HG02571 (cell line): ENCODE results near the gene GSTA1.
"Not testable (repeated sequence)": the region's sequence is repeated elsewhere in the genome, so short reads cannot be mapped to it uniquely, and the experiment has no call there.

Experiments
- ATAC-seq: cut with Tn5 transposase; IDR thresholded peaks from one replicate; pipeline ENCODE4 v1.9.1; 2021; ENCODE audit warnings: mild to moderate bottlenecking, moderate library complexity; ENCODE audit not compliant: unreplicated experiment

The GSTA1 gene

DNA sequence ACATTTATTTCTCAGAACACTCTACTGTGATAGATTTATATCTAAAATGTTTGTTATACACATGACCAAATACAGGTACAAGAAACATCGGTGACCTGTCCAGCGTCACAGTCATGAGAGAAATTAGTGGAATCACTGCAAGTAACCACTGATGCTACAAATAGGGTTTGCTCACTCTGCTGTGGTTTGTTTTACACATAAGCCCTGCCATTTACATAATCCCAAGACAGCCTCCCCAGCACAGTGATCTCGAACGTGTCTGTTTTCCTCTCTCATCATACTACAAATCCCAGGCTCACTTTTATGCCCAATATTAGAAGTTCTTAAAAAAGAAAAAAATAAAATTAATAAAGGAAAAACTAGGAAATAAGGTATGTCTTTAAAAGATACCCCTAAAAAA, 6.2 kb upstream of the GSTA1 start:
- ATAC-seq, result not testable (repeated sequence)

DNA sequence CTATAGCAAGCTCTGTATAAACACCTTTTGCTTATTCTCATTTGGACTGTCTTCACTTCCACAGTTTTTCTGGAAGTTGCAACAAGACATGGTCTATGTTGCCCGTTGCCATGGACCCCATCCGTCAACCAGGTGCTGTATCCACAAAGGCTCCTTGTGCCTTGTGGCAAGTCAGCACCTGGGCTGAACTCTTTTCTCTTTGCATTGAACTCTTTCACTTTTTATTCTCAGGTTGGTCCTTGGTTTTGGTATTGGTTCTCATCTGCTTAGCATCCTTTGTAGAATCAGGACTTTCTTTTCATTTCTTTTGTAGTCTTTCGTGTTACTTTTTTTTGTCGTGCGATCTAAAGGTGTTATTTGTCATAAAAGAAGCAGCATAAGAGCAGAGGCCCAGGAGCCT, 5.0 kb upstream of the GSTA1 start:
- no peak for ATAC-seq

DNA sequence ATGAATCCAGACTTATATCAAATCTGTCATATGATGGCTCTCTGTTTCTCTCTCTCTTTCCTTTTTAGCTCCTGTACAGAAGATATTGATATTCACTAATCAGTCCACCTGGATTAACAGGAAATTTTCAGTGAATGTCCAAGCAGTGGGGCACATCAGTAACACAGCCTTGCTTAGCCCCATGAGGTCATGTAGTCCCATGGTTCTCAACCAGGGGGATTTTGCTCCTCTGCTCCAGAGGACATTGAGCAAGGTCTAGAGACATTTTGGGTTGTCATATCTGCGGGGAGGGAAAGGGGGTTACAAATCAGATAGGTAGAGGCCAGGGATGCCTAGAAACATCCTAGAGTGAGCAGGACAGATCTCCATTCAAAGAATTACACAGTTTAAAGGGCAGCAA, 810 bp downstream of the GSTA1 start:
- ATAC-seq, result no peak

DNA sequence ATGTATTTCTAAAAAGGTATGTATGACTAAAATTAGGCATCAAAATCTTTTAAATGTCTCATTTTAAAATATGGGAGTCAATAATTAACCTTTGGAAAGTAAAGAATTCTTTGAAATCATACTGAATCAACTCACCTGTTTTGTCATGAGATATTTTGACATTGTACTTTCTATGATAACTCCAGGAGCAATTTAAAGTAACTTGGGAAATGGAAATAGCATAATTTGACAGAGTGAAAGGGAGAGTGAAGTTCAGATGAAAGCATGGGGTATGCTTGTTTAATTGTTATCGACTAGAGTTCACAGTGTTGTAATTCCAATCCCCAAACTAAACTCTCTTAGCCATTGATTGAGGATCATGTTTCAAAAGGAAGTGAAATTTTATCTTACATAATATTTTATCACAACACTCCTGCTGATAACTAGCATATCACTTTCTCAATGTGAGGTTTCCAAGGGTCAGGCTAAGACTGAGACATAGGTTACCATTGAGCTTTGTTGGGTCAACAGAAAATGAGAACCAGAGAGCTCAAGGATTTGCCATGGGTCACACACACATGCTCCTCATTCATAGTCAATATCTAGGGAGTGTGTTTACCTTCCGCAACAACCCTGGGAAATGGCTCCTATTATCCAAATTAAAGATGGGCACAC, 2.3 kb downstream of the GSTA1 start:
- no peak for ATAC-seq

DNA sequence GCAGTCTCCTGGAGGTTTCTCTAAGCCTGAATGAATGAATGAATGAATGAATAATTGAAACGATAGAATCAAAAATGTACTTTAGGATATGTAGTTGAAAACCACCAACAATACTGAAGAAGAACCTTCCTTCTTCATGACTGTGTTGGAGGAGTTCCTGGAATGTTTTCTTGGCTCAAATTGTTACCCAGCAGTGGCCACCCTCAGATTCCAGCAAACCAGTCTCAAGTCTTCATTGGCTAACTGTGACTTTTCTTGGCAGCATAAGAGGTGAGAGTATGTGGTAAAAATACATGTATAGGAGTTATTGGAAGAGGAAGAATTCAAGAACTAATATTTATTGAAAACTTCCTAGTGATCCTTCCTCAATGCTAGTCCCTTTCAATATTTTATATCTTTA, 4.3 kb downstream of the GSTA1 start:
- not testable (repeated sequence) for ATAC-seq

DNA sequence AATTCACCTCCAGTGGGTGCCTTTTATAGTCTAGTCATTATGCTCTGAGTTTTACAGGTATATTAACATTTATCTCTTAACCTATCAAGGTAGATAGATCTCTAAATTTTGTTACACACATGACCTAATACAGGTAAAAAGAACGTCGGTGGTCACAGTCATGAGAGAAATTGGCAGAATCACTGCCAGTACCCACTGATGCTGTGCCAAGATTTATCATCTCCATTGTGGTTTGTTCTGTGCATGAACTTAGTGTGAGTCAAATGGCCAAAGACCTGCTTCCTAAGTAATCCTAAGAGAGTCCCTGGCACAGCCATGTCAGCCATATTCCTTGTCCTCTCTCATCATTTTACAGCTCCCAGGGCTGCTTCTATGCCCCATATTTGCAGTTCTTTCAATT, 9.2 kb downstream of the GSTA1 start:
- ATAC-seq, result not testable (repeated sequence)

DNA sequence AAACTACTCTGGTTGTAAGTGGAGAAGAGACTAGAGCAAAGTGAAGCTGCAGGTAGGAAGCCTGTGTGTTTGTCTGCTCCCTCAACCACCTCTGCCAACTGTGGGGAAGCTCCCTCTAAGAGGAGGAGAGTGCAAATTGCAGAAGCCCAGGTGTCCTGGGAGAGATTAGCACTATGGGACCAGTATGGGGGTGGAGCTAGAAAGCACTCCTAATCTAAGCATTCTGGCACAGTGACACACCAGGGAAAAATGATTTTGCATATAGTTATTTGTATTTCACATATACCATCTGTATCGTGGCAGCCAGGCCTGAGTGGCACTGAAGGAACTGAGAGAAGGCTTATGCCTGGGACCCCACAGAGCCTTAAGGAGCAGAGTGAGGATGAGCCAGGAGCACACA, 12.8 kb downstream of the GSTA1 start:
- ATAC-seq, result no peak

DNA sequence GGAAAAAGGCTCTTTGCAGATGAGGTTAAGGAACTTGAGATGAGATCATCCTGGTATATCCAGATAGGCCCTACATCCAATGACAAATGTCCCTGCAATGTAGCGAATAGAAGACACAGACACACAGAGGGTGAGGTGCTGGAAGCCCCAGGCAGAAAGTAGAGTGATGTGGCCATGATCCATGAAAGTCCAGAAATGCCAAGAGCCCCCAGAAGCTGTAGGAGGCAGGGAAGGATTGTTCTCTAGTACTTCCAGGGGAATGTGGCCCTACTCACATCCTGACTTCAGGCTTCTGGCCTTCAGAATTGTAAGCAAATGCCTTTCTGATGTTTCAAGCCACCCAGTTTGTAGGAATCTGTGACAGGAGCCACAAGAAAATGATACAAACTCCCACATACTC, 14.0 kb downstream of the GSTA1 start:
- not testable (repeated sequence) for ATAC-seq

DNA sequence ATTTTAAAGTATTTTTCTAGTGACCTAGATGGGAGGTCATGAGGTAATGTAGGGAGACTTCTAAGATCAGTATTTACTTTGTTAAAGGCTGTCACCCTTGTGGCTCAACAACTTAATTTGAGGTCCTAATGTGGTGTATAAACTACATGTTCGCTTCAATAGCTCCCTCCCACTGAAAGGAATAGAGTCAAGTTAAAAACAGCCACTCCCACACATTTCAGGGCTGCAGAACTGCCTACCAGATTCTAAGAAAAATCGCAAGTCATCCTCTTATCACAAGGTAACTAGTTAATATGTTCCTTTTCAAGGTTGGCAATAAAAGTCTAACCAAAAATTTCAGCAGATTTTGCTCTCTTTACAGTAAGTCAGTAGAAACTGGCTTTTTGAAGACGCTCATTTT, 15.1 kb downstream of the GSTA1 start:
- no peak for ATAC-seq

DNA sequence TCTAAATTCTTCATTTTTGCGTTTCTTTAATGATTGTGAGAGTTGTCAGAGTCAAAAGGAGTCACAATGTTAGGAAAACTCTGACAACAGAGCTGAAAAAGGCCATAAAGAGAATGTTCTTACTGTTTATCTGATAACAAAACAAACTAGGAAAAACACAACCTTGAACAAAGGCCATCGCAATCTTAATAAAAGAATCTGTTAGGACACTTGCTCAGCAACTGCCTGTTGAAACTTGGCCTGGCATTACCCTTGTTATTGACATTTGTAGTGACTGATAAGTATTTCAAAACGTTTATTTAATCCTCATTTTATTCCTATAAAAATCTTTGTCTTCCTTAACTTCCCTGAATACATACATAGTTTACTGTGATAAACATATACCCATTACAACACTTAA, 15.7 kb downstream of the GSTA1 start:
- no peak for ATAC-seq

DNA sequence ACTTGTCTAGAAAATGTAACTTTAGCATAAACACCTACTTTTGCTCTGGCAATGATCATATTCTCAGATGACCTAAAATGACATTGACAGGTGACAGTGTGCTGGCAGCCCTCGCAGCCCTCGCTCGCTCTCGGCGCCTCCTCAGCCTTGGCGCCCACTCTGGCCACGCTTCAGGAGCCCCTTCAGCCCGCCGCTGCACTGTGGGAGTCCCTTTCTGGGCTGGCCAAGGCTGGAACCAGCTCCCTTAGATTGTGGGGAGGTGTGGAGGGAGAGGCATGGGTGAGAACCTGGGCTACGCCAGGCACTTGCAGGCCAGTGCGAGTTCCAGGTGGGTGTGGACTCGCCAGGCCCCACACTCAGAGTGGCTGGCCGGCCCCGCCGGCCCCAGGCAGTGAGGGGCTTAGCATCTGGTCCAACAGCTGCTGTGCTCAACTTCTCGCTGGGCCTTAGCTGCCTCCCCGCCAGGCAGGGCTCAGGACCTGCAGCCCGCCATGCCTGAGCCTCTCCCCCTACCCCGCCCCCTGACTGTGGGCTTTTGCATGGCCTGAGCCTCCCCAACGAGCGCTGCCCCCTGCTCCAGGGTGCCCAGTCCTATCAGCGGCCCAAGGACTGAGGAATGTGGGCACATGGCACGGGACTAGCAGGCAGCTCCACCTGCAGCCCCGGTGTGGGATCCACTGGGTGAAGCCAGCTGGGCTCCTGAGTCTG, 17.2 kb downstream of the GSTA1 start:
- no peak for ATAC-seq

DNA sequence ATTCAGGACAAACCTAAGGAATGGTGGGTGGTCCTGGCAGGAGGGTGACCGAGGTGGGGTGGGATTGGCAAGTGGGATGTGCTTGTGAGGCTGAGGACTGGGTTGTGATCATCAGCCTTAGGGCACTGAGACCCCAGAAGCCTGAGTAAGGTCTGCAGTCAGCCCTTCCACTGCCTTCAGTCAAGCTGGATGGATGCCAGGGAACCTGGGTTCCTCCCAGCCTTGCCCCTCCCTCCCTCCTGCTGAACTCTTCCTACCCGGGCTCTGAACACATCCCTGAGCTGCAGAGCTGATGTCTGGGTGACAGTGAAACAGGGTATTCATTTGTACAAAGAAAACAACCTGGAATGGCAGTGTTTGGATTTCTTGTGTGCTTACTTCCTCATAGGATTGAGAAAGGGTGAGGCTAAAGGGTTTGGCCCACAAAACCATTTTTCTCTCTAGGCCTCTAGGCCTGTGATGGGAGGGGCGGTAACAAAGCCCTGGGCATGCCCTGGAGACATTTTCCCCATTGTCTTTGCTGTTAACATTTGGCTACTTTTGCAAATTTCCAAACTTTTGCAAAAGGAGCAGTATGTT, 20.8 kb downstream of the GSTA1 start:
- not testable (repeated sequence) for ATAC-seq

DNA sequence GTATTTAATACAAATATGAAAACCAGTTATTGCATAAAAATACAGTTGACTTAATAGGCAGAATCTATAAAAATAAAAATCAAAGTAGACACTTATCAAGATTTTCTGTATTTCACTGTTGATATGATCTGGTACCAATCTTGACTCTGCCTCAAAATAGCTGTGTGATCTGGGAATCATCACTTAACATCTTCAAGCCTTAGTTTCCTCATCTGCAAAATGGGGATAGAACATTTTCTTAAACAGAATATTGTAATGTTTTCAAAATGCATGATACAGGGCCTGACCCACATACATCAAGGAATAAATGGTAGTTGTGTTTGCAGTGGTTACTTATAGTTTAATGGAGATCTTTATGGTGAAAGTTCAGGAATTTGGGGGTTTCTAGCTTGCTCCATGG, 21.4 kb downstream of the GSTA1 start:
- not testable (repeated sequence) for ATAC-seq

DNA sequence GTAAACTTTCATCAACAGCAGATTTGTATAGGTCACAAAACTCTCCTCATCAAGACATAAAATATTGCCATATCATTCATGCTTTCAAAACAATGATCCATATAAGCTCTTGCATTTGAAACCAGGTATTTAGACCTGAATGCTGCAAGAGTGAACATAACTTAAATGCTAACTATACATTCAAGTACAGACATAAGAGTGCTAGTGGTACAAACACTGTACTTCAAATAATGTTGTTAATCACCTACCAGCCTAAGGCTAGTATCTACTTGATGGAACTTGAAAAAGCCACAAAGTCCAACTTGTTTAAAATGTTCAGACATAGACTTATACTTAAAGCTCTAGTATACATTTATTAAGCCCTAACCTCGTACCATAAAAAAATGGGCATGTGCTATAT, 24.4 kb downstream of the GSTA1 start:
- ATAC-seq, result no peak

DNA sequence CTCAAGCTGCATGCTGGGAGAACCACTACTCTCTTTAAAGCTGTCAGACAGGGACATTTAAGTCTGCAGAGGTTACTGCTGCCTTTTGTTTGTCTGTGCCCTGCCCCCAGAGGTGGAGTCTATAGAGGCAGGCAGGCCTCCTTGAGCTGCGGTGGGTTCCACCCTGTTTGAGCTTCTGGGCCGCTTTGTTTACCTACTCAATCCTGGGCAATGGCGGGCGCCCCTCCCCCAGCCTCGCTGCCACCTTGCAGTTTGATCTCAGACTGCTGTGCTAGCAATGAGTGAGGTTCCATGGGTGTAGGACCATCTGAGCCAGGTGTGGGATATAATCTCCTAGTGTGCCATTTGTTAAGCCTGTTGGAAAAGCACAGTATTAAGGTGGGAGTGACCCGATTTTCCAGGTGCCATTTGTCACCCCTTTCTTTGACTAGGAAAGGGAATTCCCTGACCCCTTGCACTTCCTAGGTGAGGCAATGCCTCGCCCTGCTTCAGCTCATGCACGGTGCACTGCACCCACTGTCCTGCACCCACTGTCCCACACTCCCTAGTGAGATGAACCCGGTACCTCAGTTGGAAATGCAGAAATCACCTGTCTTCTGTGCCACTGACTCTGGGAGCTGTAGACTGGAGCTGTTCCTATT, 26.8 kb downstream of the GSTA1 start:
- not testable (repeated sequence) for ATAC-seq

DNA sequence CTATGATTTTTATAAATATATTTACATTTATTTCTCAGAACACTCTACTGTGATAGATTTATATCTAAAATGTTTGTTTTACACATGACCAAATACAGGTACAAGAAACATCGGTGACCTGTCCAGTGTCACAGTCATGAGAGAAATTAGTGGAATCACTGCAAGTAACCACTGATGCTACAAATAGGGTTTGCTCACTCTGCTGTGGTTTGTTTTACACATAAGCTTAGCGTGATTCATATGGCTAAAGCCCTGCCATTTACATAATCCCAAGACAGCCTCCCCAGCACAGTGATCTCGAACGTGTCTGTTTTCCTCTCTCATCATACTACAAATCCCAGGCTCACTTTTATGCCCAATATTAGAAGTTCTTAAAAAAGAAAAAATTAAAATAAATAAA, 34.2 kb downstream of the GSTA1 start:
- ATAC-seq, result not testable (repeated sequence)

DNA sequence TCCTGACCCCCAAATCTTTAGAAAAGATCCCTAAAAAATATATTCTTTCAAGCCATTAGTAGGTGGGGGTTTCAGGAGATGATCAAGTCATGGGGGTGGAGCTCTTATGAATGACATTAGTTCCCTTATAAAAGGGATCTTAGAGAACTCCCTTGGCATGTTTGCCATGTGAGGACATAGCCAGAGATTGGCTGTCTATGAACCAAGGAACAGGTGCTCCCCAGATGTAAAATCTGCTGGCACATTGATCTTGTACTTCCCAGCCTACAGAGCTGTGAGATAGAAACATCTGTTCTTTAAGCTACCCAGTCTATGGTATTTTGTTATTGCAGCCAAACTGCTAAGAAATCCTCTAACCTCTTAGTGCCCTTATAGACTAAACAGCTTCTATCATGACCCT, 36.0 kb downstream of the GSTA1 start:
- ATAC-seq, result not testable (repeated sequence)

DNA sequence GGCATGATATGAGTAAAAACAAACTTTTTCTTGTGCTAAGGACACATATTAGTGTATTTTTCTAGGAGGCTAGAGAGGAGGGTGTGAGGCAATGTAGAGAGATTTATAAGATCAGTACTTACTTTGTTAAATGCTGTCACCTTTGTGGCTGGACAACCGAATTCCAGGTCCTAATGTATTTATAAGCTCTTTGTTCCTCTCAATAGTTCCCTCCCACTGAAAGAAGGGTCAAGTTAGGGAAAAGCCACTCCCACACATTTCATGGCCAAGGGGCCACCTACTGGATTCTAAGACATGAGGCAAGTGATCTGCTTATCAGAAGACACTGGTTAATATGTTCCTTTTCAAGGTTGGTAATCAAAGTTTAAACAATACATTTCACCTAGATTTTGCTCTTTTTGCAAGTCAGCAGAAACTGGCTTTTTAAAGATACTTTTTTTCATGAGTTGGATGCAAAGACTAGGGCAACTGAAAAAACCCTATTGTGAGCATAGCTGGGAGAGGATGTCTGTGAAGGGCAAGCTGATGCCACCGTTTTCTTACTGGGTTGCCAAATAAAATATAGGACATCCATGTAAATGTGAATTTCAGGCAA, 40.2 kb downstream of the GSTA1 start, which contains the start of gene GSTA2:
Gene GSTA2 (minus strand): TSS at position 154 of the 595 bp plus-strand sequence. CDS start 5,528 bp downstream, outside the sequence.
- ATAC-seq, result not testable (repeated sequence)

DNA sequence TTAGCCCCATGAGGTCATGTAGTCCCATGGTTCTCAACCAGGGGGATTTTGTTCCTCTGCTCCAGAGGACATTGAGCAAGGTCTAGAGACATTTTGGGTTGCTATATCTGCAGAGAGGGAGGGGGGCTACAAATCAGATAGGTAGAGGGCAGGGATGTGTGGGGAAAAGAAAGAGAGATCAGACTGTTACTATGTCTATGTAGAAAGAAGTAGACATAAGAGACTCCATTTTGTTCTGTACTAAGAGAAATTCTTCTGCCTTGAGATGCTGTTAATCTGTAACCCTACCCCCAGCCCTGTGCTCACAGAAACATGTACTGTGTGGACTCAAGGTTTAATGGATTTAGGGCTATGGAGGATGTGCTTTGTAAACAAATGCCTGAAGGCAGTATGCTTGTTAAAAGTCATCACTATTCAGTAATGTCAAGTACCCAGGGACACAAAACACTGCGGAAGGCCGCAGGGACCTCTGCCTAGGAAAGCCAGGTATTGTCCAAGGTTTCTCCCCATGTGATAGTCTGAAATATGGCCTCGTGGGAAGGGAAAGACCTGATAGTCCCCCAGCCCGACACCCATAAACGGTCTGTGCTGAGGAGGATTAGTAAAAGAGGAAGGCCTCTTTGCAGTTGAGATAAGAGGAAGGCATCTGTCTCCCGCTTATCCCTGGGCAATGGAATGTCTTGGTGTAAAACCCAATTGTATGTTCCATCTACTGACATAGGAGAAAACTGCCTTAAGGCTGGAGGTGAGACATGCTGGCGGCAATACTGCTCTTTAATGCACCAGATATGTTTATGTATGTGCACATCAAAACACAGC, 41.7 kb downstream of the GSTA1 start:
- ATAC-seq, result not testable (repeated sequence)

DNA sequence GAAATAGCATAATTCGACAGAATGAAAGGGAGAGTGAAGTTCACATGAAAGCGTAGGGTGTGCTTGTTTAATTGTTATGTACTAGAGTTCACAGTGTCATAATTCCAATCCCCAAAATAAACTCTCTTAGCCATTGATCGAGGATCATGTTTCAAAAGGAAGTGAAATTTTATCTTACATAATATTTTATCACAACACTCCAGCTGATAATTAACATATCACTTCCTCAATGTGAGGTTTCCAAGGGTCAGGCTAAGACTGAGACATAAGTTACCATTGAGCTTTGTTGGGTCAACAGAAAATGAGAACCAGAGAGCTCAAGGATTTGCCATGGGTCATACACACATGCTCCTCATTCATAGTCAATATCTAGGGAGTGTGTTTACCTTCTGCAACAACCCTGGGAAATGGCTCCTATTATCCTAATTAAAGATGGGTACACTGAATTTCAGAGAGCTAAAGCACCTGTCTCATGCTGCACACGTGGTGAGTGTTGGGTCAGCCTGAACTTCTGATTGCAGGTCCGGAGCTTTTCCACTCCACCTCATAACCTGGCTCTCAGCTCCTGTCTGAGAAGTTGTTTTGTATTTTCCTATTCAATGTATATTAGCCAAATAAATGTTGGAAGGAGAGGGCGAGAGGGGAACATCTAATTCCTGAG, 43.4 kb downstream of the GSTA1 start:
- no peak for ATAC-seq
